Stimulated activated CD4-positive, alpha-beta T cell treated with anti-CD3 and anti-CD28 coated beads, Interleukin-1b, Interleukin-23, amount 100 ng/mL, for 48 hours (primary cell): ENCODE results near the gene TOB2.
A peak's percentile ranks its signal among the peaks of the same experiment; 100 is the strongest.

Experiments used
- DNase-seq: peaks from one replicate; pipeline ENCODE4 v3.0.0-alpha.2; 2020

TOB2 gene, protein sequence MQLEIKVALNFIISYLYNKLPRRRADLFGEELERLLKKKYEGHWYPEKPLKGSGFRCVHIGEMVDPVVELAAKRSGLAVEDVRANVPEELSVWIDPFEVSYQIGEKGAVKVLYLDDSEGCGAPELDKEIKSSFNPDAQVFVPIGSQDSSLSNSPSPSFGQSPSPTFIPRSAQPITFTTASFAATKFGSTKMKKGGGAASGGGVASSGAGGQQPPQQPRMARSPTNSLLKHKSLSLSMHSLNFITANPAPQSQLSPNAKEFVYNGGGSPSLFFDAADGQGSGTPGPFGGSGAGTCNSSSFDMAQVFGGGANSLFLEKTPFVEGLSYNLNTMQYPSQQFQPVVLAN

GRCh38 chr22:41446639-41447434, at the start of gene TOB2:
Gene TOB2, minus strand, starts transcription at chr22:41446801. Its CDS starts 9,456 bp downstream, at chr22:41437345.
- peak; percentile 95 for DNase-seq

GRCh38 chr22:41491374-41492100, 44.9 kb upstream of the TOB2 start:
- DNase-seq: no peak

DNA sequence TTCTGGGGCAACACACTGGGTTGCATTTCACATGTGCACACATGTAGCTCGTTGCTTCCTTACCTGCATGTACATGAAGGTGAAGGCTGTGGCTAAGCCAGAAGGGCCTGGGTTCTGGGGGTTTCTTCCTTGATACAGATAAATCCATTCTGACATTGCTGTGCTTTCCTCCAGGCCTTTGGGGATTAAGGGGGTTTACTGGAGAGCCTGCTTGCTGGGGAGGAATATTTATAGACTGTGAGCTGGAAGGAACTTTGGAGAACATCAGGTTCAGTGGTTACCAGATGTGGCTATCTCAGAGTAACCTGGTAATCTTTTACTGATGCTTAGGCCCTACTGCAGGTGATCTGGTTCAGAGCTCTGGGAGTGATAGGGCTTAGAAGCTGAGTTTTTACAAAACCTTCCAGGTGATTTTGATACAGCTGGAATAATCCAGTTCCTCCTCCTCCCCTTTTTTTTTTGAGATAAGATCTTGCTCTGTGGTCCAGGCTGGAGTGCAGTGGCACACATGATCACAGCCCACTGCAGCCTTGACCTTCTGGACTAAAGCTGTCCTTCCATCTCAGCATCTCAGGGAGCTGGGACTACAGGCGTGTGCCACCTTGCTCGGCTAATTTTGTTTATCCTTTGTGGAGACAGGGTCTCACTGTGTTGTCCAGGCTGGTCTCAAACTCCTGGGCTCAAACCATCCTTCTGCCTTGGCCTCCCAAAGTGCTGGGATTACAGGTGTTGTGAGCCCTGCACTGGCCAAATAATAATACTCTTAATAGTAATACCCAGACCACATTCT, 42.2 kb upstream of the TOB2 start:
- DNase-seq: no peak

DNA sequence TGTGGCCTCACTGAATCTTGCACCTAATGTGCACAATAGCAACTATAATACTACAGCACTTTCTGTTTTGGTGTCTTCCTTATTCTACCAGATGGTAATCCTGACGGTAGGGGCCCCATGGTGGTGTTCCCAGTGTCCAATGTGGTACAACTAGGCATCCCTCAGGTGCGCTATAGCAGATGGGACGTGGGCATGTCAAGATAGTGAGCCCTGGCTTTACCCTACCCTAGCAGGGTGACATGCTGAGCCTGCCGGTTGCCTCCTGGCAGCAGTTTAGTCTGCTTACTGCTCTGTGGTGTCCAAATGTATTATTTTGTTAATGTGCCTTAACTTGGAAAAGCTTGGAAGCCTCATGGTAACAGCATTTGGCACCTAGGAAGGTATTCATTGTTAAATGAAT, 41.5 kb upstream of the TOB2 start:
- no peak for DNase-seq

GRCh38 chr22:41487037-41487935, 40.7 kb upstream of the TOB2 start:
- no peak for DNase-seq

DNA sequence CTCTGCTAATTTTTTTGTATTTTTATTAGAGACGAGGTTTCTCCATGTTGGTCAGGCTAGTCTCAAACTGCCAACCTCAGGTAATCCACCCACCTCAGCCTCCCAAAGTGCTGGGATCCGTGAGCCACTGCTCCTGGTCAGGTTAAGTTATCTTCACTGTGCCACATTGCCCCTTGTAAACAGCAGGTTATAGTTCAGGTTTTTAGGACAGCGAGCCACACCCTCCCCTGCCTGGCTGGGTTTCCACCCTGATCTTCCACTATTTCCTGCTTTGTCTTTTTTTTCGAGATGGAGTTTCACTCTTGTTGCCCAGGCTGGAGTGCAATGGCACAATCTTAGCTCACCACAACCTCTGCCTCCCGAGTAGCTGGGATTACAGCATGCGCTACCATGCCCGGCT, 38.4 kb upstream of the TOB2 start:
- DNase-seq: no peak

DNA sequence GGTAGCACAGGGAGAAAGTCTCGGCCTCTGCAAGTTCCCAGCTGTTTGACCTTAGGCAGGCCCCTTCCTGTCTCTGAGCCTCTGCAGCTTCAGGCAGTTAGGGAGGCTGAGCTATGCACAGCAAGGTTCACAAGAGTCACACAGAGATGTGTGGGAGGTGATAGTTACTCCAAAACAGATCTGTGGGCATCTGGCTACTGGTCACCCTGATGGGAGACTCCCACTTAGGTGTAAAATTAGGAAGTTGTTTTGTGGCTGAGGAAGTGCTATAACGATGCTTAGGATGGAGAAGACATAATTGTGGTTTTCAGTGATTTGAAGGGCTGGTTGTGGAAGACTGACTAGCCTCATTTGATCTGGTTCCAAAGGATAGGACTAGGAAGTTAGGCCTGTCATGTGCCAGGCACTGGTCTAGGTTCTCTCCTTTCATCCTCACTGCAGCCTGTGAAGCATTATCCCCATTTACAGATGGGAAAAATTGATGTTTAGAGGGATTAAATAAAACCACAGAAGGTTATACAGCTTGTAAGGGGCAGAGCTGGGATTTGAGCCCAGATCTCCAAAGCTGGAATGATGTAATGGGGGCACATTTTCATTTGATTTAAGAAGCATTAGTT, 35.8 kb upstream of the TOB2 start:
- DNase-seq: no peak

DNA sequence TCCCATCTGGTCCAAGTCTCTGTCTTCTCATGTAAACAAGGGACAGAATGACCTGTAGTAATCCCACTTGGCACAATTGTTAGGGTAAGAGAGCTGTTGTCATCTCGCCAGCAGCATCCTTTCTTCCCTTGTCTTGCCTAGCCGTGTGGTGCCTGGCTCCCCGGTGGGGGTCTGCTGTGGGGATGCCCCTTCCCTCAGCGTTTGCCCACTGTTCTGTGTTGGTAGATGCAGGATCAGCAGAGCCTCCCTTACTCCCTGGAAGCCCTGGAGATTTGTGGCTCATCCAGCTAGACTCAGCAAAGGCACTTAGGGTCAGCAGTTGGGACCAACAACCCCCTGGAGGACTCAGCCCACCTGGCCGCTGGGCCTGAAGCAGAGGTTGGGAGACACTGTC, 35.3 kb upstream of the TOB2 start:
- DNase-seq: no peak

GRCh38 chr22:41481131-41481830, 34.7 kb upstream of the TOB2 start:
- no peak for DNase-seq

GRCh38 chr22:41480397-41480735, 33.8 kb upstream of the TOB2 start:
- no peak for DNase-seq

- DNase-seq: no peak
Measured at GRCh38 chr22:41479671-41480396, 33.2 kb upstream of the TOB2 start.

DNA sequence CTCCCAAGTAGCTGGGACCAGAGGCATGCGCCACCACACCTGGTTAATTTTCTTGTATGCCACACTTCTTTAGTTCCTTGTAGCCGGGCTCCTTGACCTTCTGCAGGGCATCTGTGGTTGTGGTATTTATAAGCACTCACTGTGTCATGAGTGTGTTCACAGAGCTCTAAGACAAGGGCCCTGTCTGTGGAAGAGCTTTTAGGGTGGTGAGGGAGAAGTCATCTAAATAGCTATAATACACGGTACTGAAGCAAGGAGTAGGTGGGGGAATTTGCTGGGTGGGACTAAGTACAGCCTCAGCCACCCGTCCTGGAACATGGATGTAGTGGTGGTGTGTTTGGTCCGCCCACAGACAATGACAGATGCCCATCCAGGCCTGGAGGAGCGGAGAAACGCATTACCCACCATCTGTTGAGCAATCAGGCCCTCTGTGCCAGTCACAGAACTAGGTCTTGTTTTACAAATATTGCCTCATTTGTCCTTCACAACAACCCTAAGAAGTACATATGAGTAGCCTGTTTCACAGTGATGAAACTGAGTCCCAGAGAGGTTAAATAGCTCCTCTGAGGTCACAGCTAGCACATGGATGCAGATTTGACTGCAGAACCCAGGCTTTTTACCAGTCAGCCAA, 32.4 kb upstream of the TOB2 start:
- DNase-seq: peak; percentile 13

DNA sequence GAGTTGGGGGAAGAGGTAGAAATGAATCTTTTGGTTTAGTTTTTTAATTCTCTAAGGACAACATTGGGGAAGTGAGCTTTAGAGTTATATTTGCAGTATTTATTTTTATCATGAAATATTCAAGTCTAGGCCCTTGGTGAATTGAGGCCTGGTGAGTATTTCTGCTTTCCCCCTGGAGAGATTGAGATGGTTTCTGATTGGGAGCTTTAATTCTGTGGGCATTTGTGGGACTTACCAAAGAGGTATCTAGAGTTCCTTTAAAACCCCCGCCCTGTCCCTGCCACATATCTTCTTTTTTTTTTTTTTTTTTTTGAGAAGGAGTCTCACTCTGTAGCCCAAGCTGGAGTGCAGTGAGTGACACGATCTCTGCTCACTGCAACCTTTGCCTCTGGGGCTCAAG, 31.9 kb upstream of the TOB2 start:
- DNase-seq: no peak

- DNase-seq: no peak
Measured at GRCh38 chr22:41474872-41475451, 28.4 kb upstream of the TOB2 start.

DNA sequence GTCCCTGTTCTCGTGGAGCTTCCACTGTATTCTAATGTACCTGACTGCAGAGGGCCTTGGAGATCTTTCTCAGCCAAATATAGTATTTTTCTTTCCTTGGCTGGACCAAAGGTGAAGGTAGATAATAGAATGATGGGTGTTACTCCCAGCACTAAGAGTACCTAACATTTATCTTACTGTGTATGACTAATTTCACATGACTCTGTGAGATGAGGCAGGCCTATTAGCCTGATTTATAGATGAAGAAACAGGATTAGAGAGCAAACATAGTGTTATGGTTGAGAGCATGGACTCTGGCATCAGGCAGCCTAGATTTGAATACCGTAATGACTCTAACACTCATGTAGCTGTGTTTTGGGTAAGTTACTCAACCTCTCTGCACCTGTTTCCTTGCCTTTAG, 25.0 kb upstream of the TOB2 start:
- no peak for DNase-seq

DNA sequence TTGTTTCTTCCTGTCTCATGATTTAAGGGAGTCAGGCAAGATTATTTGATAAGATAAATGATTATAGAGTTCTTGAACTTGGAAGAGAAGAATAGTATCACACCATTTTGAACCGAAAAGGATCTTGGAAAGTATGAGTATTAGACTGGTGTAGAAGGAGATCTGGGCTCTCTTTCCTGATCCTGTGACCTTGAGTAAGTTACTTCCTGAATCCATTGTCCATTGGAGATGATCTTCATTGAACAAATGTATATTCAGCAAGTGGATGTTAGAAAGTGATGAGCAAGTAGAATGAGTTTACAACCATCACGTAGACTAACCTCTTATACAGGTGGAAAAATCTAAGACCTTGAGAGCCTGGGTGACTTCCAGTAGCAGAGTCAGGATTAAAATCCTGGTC, 24.3 kb upstream of the TOB2 start:
- DNase-seq: no peak

DNA sequence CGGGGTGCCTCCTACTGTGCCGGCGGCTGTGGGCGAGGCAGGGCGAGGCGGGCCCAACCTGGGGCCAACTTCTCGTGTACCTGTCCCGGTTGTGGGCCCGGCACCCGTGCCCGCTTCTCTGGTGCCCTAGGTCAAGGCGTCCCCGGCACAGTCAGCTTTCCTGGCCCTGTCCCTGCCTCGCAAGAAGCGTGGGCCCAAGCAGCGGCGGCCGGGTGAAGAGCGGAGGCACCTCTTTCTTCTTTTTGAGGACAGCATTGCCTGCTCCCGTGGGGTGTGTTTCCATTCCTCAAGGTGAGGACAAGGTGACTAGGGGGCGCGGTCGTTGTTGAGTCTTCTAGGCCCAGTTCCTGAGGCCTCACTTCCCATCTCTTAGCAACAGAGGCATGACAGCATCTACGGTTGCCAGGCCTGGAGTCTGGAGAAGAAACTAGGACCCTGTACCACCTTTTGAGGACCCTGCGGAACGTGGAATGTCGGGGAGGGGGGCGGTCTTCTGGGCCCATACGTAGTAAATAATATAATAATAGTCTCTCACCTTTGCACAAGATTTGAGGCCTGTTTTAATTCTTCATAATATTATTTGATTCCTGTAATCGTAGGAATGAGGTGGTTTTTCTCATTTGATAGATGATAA, 22.7 kb upstream of the TOB2 start:
- DNase-seq: no peak

DNA sequence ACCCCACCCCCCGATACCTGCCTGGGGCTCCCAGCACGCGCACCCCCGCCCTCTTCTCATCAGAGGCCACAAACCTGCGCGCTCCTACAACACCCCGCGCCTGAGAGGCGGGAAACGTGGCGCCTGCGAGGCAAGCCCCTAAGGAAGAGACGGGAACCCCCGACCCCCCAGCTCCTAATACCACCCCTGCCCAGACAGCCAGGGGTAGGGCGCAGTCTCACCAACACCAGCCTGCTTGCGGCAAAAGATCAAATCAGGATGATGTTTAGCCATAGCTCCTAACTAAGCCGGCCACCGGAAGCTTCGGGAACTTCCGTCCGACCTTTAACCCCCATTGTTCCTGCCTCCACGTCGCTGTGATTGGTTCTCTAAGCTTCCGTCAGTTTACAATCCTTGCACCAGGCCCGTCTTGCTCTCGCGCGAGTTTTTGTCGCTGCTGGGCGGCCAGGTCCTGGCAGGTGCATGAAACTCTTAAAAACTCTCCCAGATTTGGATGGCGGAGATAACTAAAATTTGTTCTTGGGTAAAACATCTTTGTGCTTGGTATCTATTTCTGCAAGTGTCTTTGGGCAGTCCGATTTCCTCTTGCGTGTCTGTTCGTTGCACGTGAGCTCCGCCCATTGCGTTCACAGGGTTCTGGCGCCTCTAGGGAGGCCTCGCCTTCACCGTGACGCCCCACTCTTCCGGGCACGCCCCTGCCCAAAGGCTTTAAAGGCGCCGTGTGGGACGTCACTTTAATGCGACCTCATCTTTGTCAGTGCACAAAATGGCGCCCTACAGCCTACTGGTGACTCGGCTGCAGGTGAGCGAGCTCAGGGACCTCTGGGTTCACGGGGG, 22.0 kb upstream of the TOB2 start, which contains the start of the genes ACO2 and PHF5A:
TSS of gene ACO2 (plus strand) at position 737 of the 837 bp plus-strand sequence. CDS start at position 767, 30 bp downstream.
TSS of gene PHF5A (minus strand) at position 312 of the 837 bp plus-strand sequence. CDS start at position 273, 39 bp downstream.
- peak; percentile 97 for DNase-seq
